Urinary bladder (tissue), 4 donors: ENCODE measurements around the gene KCNG1. TPM values are rescaled to one million over a fixed set of nuclear protein-coding genes. Genes with fewer than 3 reads are reported as not detected.

ENCODE experiments used
- DNase-seq: peaks from one replicate; pipeline ENCODE4 v3.0.0-alpha.2; 2015; ENCODE audit errors: extremely low spot score
- H3K27ac ChIP-seq: one replicate; pipeline ENCODE4 v1.5.1; 2013; ENCODE audit warnings: low read depth, mild to moderate bottlenecking, moderate library complexity
- H3K36me3 ChIP-seq: one replicate; pipeline ENCODE4 v1.6.1; 2013; ENCODE audit warnings: mild to moderate bottlenecking, moderate library complexity; ENCODE audit not compliant: insufficient read depth
- H3K4me1 ChIP-seq: one replicate; pipeline ENCODE4 v1.6.1; 2013; ENCODE audit warnings: mild to moderate bottlenecking, moderate library complexity; ENCODE audit not compliant: insufficient read depth
- H3K4me3 ChIP-seq: one replicate; pipeline ENCODE4 v1.5.1; 2013; ENCODE audit warnings: low read depth, low read length
- WGBS: extraction: QIAGEN DNeasy Blood & Tissue Kit; methylation state at CpG from one replicate; pipeline ENCODE4 v1.1.7; 2013; 5-methylcytosine and 5-hydroxymethylcytosine counted together
- polyA plus RNA-seq: library from polyadenylated mRNA; stranded (reverse); fragments of 200-250 nt; gene quantifications from one replicate; pipeline ENCODE4 v1.2.3, GENCODE V29; 2013
- total RNA-seq: library from RNA; depleted of rRNA; stranded (reverse); fragments of >200 nt; gene quantifications from one replicate; pipeline ENCODE4 v1.2.3, GENCODE V29; 2014
- donor health status: healthy with polysubstance abuse.
- donor health status: healthy.

Gene KCNG1
- total and polyA plus RNA-seq, 2 donors, result 5.6 to 8.3 TPM

DNA sequence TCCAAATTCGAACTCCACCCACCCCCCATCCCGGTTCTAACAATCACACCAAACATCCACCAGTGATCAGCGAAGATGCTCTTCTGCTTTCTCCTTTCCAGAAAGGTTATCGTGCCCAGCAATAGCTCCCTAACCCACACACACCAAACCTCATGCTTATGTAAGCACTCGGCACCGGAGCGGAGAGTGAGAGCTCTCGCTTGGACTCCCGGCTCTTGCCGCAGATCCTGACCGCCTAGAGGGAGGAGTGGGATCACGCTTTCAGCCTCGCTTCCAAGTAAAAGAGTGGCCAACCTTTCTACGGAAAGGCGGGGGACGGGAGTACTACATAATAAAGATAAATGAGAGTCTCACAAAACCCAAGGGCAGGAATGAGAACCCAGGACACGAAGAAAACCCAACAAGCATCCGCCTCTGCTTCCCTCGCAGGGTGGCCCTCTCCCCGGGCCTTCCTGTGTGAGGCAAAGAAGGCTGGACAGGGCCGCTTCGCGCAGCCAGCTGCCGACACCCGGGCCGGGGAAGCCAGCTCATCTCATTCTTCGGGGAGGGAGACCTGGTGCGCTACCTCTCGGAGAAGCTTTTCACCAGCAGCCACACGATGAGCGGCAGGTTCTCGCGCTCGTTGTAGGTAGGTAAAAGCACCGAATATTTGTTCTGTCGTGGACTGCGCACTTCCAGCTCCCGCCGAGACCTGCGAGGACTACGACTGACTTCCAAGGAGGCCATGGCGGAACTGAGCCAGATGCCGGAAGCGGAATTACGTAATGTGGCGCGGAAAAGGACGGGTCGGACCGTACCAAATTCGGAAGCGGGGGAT, 64.9 kb downstream of the KCNG1 start, which contains the start of gene DPM1:
Gene DPM1, minus strand, starts transcription at position 735 of the 817 bp plus-strand sequence. Its CDS starts 9 bp downstream, at position 726.
- H3K4me3 ChIP-seq, result peak within 1 kb of the TSS; percentile 92
- H3K4me1 ChIP-seq, result no peaks in the 10 kb centered on the region
- peak within 1 kb of the TSS; percentile 65 for H3K27ac ChIP-seq
- WGBS, result under 1% methylated on average over 52 of the region's 52 CpGs
- DNase-seq, result no peak
- peaks cover under 1% of the 10 kb centered on the region for H3K36me3 ChIP-seq

DNA sequence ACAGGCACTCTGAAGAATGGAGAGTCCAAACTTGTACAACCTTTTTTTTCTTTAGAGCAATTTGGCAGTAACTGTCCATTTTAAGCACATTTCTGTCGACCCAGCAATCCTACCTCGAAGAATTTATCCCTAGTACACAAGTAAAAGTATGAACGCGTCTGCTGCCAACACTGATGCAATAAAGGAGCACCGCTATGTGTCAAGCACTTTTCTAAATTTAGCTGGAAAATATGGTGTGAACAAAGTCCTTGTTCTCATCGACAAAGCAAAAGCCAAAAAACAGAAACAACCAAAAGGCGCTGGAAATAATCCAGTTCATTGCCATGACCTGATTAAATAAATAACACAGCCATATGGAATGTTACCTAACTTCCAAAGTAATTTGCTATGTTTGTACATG, 65.6 kb downstream of the KCNG1 start:
- no peak overlapping the region for H3K27ac ChIP-seq
- DNase-seq, result no peak
- H3K4me1 ChIP-seq, result no peaks in the 10 kb centered on the region
- H3K4me3 ChIP-seq, result peak overlapping the region; percentile 92
- peaks cover 1% of the 10 kb centered on the region for H3K36me3 ChIP-seq
- WGBS, result 20% methylated on average over 7 of the region's 7 CpGs

DNA sequence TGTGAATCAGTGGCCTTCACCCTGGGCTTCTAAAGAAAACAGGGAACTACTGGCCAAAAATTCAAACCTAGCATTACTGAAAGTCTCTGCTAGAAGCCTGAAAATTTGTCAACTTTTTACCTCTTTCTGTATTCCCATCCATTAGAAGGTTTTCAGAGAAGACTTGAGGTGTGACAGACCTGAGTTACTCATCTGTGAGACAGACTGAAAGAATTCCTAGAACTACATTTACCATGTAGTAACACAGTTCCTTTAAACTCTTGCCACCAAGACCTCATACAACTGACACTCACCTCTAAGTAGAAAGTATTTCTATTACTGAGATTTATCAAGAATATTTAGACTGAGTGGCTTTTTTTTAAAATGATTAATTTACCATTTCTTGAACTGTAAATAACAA, 69.1 kb downstream of the KCNG1 start:
- no peak for DNase-seq
- Histone ChIP-seq H3K4me3 (no peak overlapping the region), H3K27ac (no peak overlapping the region), H3K36me3 (peaks cover 1% of the 10 kb centered on the region), H3K4me1 (no peaks in the 10 kb centered on the region)

Other genes with a start within 250 kb of the KCNG1 start
- 4.8 TPM for gene BCAS4, start 228.0 kb downstream of the KCNG1 start, total RNA-seq
- gene BCAS4, start 228.0 kb downstream of the KCNG1 start, polyA plus RNA-seq, result 9.2 TPM
- gene ADNP, start 91.7 kb downstream of the KCNG1 start, total RNA-seq, result 92.2 TPM
- gene ADNP, start 91.7 kb downstream of the KCNG1 start, polyA plus RNA-seq, result 36.2 TPM
- gene DPM1, start 64.6 kb downstream of the KCNG1 start, total RNA-seq, result 56.3 TPM
- 56.3 TPM for gene DPM1, start 64.6 kb downstream of the KCNG1 start, polyA plus RNA-seq
- 4.9 TPM for gene MOCS3, start 64.3 kb downstream of the KCNG1 start, total RNA-seq
- 4.3 TPM for gene MOCS3, start 64.3 kb downstream of the KCNG1 start, polyA plus RNA-seq